Measurements from ENCODE around the gene NAXD.
"Not testable (repeated sequence)": the region's sequence is repeated elsewhere in the genome, so short reads cannot be mapped to it uniquely, and the experiment has no call there.

The NAXD gene

GRCh38 chr13:110646442-110647364, 31.4 kb downstream of the NAXD start:
- no peak for DNase-seq

GRCh38 chr13:110647365-110647737, 32.0 kb downstream of the NAXD start:
- no peak for DNase-seq

- DNase-seq, result no peak
Observed at GRCh38 chr13:110648146-110648819, 32.9 kb downstream of the NAXD start.

GRCh38 chr13:110648848-110649421, 33.6 kb downstream of the NAXD start:
- no peak for DNase-seq

GRCh38 chr13:110649551-110649950, 34.2 kb downstream of the NAXD start:
- DNase-seq, result no peak

- no peak for DNase-seq
Observed at GRCh38 chr13:110650436-110650835, 35.1 kb downstream of the NAXD start.

GRCh38 chr13:110651271-110651670, 35.9 kb downstream of the NAXD start:
- no peak for DNase-seq

- DNase-seq, result no peak
Observed at GRCh38 chr13:110651726-110652230, 36.4 kb downstream of the NAXD start.

GRCh38 chr13:110652231-110652730, 36.9 kb downstream of the NAXD start:
- no peak for DNase-seq

GRCh38 chr13:110652764-110653163, 37.4 kb downstream of the NAXD start:
- DNase-seq, result no peak

- DNase-seq, result no peak
Observed at GRCh38 chr13:110653271-110653670, 37.9 kb downstream of the NAXD start.

- no peak for DNase-seq
Observed at GRCh38 chr13:110653851-110654250, 38.5 kb downstream of the NAXD start.

GRCh38 chr13:110657196-110657595, 41.9 kb downstream of the NAXD start:
- no peak for DNase-seq

- not testable (repeated sequence) for DNase-seq
Observed at GRCh38 chr13:110658218-110658911, 43.0 kb downstream of the NAXD start.

- DNase-seq, result no peak
Observed at GRCh38 chr13:110661256-110661655, 45.9 kb downstream of the NAXD start.

- DNase-seq, result no peak
Observed at GRCh38 chr13:110662091-110662490, 46.7 kb downstream of the NAXD start.

- DNase-seq, result no peak
Observed at GRCh38 chr13:110662777-110663443, 47.6 kb downstream of the NAXD start.

- DNase-seq, result no peak
Observed at GRCh38 chr13:110663491-110663890, 48.1 kb downstream of the NAXD start.

GRCh38 chr13:110664041-110664440, 48.7 kb downstream of the NAXD start:
- no peak for DNase-seq

- DNase-seq, result no peak
Observed at GRCh38 chr13:110664673-110665072, 49.3 kb downstream of the NAXD start.

- DNase-seq, result no peak
Observed at GRCh38 chr13:110665491-110666254, 50.3 kb downstream of the NAXD start.

GRCh38 chr13:110666255-110666533, 50.8 kb downstream of the NAXD start:
- DNase-seq, result no peak

All from NCI-H1694 treated with DMSO at 0.1 percent for 48 hours (cell line).